HG02678 (cell line): ENCODE data around the gene MIR17HG.
A peak's percentile ranks its signal among the peaks of the same experiment; 100 is the strongest.
"Not testable (repeated sequence)": the region's sequence is repeated elsewhere in the genome, so short reads cannot be mapped to it uniquely, and the experiment has no call there.

Experiments
- ATAC-seq: cut with Tn5 transposase; IDR thresholded peaks from one replicate; pipeline ENCODE4 v1.9.1; 2021; ENCODE audit warnings: mild to moderate bottlenecking, moderate library complexity; ENCODE audit not compliant: unreplicated experiment

MIR17HG gene

DNA sequence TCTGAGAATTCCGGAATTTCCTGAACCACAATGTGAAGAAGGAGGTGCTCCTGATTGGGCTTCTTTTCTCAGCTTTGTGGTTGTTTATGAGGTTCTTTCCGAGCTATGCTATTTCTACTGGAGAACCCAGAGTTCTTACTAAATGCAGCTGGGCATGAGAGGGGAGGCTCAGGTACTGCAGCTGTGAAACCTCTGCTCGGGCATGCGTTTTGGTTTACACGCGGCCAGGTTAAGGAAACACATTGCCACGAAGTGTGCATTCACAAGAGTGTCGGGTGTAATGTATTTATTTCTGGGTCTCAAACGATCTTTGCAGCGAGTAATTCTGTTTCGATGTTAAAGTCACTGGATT is 661 bp upstream of the MIR17HG start:
- ATAC-seq, result peak; percentile 16

DNA sequence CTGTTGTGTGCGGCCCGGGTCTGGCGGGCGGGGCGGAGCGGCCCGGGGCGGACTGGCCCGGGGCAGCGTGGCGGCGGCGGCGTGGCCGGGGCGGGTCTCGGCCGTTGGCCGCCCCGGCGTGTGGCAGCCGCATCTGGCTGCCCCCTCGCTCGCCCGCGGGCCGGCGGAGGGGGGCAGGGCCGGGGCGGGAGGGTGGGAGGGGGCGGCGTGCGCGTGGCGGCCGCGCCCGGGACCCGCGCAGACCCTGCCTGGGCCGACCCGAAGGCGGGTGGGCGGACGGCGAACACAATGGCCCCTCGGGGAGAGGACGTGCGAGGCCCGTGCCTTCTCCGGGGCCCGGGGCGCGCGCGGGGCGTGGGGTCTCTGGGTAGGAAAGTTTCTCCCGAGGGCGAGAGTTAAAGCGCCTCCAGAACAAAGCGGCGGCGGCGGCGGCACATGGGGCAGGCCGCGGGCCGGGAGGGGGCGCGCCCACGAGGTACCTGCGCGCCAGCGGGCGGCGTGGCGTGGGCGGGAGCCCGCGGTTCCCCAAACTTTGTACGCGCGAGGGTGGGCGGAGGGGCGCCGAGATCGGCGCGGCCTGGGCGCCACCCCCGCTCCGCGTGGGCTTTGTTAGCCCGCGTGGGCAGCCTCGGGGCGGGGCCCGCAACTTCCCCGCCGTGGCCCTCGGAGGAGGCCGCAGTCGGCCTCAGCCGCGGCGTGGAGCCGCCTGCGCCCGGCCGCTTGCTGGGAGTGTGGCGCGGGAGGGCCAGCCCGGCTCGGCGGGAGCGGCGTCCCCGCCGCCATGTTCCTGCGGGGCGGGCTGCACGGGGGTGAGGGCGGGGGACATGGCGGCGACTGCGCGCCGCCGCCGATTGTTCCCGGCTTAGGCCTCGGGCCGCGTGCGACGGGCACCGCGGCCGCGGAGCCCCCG is 764 bp downstream of the MIR17HG start:
- ATAC-seq, result peak; percentile 32

DNA sequence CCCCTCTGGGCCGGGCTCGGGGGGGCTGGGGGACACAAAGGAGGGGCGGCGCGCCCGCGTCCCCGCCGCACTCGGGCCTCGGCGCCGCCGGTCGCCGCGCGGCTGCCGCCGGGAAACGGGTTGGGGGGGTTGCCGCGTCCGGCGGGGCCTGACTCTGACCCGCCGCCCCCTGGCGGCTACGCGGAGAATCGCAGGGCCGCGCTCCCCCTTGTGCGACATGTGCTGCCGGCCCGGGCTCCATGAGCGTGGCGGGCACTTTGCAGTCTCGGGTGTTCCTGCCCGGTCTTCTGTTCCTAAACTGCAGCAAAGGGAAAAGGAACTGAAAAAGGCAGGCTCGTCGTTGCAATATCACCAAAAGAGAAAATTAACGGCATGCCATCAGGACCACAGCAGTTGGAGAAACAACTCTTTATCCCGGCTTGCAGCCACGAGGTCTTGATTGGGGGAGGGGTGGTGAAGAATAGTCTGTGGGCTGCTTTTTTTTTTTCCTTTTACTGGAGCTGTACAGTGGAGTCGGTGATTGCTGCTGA is 1.5 kb downstream of the MIR17HG start:
- peak; percentile 52 for ATAC-seq

DNA sequence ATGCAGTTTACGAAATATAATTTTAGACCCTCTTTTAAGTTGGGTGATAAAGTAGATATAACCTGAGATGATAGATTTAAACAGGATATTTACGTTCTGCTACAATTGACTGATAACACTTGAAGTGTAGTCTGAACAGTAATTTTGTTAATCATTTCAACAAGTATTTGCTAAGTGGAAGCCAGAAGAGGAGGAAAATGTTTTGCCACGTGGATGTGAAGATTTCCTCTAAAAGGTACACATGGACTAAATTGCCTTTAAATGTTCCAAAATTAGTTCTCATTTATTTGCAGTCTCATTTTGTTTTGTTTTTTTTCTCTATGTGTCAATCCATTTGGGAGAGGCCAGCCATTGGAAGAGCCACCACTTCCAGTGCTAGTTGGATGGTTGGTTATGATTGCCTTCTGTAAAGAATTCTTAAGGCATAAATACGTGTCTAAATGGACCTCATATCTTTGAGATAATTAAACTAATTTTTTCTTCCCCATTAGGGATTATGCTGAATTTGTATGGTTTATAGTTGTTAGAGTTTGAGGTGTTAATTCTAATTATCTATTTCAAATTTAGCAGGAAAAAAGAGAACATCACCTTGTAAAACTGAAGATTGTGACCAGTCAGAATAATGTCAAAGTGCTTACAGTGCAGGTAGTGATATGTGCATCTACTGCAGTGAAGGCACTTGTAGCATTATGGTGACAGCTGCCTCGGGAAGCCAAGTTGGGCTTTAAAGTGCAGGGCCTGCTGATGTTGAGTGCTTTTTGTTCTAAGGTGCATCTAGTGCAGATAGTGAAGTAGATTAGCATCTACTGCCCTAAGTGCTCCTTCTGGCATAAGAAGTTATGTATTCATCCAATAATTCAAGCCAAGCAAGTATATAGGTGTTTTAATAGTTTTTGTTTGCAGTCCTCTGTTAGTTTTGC is 2.8 kb downstream of the MIR17HG start:
- no peak for ATAC-seq

DNA sequence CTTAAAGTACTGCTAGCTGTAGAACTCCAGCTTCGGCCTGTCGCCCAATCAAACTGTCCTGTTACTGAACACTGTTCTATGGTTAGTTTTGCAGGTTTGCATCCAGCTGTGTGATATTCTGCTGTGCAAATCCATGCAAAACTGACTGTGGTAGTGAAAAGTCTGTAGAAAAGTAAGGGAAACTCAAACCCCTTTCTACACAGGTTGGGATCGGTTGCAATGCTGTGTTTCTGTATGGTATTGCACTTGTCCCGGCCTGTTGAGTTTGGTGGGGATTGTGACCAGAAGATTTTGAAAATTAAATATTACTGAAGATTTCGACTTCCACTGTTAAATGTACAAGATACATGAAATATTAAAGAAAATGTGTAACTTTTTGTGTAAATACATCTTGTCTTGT is 3.6 kb downstream of the MIR17HG start:
- no peak for ATAC-seq

DNA sequence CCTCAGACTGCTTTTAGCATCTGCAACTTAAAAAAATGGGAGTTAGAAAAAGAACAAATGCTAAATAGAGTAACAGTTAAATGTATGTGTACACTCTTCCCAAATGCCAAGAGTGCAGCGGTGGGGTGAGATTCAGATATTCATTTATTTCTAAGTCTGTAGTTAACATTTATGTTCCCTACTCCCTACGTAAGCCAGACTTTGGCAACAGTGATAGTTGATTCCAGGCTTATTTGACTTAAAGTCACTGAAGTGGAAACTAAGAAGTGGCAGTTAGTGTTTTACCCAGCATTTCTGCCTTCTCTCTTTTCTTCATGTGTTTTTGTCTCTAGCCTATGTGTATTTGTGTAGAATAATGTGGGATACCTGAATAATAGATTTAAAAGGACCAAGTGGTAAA is 4.5 kb downstream of the MIR17HG start:
- no peak for ATAC-seq

DNA sequence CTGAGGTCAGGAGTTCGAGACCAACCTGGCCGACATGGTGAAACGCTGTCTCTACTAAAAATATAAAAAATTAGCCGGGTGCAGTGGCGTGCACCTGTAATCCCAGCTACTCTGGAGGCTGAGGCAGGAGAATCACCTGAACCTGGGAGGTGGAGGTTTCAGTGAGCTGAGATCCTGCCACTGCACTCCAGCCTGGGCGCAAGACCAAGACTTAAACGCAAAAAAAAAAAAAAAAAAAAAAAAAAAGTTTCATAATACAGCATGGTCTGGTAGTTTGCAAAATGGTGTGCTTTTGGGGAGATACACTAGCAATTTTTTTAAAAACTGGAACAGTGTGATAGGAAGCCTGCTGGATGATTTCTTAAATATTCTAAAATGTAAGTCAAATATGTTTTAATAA is 5.4 kb downstream of the MIR17HG start:
- ATAC-seq, result not testable (repeated sequence)

DNA sequence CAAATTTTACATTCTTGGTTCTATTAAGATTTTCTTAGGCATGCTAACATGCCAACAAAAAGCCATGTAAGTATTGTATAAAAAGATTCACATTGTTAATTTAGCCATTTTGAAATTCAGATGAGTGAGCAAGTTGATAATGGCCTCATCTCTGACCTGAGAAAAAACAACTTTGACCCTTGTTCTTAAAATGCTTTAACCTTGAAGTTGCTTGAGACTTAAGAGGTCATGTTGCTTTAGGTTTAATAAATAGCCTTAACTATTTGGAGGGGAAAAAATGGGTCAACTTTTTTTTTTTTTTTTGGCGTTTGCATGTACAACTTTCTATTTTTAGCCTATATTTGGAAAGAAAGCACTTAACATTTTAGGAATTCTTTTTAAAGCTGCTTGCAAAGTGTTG is 6.0 kb downstream of the MIR17HG start:
- ATAC-seq, result no peak

DNA sequence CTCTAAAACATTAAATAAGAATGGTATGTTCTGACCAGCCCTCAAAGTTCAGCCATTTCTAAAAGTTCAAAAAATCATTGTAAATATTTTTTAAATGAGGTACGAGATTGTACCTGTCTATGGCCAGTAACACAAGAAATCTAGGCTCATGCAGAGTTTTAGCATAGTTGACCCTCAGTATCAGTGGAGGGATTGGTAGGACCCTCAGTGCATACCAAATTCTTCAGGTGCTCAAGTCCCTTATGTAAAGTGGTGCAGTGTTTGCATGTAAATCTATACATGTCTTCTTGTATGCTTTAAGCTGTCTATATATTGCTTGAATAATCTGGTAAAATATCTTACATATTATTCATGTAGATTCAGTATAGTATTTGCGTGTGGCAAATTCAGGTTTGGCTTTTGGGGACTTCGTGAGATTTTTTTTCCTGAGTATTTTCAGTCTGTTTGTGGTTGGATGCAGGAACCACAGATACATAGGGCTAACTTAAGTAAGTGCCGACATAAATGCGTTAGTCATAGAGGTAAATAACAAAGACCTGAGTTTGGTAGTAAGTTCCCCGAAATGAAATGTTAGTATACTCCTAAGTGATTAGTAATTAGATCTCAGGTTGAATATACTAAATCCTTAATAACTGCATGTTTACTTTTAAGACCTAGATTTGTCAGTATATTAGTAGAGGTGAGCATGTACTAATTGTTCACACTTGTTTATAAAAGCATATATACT is 7.8 kb downstream of the MIR17HG start:
- no peak for ATAC-seq

DNA sequence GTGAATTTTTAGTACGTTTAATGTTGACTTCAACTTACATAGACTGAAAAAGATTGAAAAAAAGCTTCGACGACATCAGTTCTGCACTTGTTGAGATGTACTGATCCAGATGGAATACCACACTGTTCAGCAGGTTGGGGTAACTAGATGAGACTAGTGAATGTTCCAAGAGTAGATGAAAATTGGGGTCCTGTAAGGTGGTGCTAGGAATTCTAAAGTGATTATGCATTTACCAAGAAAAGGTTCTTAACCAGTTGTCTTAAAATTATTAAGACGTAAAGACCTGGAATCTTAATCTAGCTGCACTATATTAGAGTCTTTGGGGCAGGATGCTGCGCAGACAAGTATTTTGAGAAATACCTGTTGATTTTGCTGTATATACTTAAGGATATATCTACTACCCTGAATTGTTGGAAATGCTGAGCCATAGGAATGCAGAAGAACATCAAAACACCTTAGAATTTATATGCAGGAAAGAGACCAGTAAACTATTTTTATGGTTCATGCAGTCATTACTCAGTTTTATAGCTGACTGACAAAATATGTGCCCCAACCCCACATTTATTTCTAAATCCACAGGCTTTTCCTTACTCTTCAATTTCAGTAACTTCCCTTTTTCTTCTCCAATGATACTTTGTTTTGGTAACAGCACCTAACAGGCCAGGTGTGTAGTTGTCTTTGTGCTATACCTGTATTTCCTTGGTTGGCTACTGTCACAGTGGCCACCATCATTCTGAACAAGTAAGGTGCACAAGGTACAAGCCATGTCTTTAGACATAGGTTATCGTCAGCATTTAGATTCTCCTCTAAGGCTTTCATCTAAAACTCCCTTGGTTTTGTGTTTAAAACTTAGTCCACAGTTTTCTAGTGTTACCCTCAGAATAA is 8.6 kb downstream of the MIR17HG start:
- no peak for ATAC-seq

DNA sequence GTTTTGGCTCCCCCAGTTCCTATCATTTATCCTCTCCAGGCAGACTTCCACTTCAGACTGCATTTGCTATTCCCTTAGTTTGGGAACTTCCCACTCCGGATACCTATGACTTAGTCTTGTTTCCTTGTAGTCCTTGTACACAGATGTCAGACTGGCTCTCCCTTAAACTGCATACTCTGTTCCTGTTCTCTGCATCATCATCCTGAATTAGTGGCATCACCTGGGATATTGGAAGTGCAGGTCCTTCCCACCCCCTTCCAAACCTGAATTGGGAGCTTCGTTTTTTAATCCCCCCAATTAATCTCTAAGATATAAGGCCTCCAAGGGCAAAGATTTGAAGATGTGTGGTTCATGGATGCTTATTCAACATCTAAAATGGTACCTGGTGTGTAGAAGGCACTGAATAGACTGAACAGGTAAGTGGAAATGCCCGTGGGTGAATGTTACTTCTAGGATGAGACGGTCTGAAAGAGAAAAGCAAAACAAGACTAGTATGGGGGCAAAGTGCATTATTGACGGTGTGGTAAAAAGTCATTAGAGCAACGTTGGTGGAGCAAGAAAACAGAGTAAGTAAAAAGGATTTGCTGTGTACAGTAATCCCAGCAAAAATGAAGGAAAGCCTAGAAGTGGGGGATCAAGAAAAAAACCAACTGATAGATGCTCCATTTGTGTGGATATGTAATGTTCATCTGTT is 9.6 kb downstream of the MIR17HG start:
- ATAC-seq, result no peak

DNA sequence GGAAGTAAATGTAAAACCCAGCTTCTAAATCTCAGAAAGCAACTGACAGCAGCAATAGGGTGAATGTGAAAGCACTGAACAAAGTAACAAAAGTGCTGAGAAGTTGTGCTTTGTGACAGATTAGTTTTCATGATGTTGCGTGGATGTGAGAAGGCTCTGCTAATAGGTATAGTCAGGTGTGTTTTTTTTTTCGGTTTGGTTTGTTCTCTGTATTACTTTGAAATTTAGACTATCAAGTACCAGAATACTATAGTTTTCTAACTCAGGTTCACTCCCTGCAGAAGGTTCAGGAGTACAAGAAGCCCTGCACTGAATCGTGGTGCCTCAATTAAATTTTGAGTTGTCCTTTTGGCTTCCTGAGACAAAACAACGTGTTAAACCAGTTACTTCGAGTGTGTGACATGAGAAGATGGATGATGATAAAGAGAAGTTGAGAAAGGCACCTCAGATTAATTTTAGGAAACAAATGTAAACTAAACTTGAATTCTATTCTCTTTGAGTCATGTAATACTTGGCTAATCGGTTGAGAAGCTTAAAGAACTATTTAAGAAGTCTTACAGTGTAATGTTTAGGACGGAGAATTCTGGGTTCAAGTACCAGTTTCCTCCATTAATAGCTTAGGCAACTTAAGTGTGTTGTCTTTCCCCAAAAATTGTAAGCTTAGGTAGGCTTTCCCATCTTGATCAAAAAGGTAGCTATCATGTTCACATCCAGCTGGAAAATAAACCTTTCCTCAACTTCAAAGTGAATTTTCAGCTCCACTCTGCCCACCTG is 10.3 kb downstream of the MIR17HG start:
- no peak for ATAC-seq

DNA sequence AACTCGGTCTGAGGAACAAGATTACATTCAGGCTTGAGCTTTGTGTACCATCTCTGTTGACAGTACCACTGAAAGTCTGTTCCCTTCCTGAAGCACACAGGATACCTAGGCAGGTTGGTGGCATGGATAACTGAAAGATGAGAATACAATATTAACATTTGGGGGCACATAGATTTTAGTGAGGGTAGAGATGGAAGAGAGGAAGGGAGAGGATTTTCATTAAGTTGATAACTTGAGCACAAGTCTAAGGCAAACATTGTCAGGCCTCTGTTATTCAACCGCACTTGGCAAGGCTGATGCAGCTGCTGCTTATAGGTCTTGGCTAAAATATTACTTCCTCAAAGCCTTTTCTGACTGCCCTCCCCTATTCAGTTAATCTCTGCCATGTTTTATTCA is 10.9 kb downstream of the MIR17HG start:
- no peak for ATAC-seq

DNA sequence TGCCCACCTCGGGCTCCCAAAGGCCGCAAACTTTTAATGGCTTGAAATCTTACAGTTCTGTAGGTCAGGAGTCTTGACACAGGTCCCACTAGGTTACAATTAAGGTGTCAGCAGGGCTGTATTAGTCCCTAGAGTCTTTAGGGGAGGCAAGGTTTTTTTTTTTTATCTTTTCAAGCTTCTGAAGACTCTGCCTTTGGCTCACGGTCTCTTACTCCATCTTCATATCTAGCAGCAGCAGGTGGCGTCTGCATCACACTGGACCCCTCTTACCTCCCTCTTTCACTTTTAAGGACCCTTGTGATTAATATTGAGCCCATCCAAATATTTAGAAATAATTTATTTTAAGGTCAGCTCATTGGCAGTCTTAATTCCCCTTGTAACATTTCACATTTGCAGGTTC is 11.6 kb downstream of the MIR17HG start:
- ATAC-seq, result no peak

DNA sequence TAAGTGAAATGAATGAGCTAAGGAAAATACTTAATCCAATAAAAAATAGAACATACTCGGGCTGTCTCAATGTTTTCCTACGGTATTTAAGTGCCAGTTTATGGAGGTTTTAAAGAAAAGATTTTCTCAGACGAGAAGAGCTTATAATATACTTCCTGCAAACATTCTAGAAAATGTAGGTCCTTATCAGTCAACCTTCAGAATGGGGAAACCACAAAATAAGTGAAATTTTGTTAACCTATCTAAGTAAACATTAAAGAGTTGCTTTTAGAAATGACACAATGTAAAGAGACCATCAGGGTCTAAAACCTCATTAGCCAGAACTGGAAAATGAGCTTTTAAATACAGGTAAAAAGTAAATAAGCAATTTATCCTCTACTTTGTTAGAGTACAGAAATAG is 12.1 kb downstream of the MIR17HG start:
- no peak for ATAC-seq

DNA sequence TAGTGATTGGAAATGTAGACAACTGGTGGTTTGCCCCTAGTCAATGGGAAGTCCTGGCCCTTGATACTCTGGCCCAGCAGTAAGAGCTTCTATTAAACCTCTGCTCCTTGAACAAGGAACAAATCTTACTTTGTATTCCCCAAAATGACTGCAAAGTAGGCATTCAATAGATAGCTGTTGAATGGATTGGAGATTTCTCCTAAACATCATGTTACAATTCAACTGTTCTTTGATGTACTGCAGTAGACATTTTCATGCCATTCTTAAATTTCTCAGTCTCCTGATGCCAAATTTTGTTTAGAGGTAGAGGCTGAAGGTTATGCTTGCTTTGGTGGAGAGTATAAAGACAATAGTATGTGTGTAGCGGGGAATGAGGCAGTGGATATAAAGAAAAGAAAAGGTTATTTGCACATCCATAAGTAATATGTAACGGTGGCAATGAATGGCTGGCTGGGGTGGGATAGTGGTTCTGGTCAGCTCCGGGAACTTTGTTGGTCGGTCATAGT is 12.8 kb downstream of the MIR17HG start:
- no peak for ATAC-seq

DNA sequence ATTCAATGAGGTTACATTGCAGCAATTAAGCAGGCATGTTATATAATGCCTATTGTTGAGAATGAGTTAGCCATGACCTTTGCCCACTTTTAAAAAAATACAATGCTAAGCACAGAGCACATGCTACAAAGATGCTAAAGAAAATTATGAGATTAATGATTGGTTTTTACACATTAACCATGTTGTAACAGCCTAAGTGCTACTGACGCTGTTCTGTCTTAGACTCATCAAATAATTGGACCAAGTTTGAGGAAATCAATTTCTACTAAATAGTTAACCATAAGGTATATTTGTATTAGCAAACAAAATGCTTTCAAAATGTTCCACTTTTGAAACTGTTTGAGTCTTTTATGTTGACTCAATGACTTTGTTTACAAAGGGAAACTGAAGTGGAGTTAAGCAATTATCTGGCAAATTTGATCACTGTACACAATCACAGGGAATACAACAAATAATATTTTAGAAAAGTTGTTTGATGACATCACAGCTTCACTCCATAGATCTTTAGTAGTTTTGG is 14.3 kb downstream of the MIR17HG start:
- no peak for ATAC-seq

DNA sequence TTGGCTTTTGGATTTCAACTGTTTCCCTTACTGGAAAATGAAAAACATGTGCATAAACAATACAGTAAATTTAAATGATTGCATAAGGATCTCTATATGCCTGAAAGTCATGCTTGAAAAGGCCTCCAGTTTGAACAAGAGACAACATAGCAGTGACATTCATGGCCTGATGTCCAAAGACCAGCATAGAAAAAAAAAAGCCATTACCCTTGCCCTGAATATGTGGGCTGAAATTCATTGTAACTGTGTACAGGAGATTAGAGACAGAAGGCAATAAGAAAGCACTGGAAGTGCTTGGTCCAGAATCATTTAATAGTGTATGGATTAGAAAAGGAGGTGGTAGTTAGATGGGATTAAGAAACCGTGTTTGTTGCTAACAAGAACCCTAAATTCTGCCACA is 15.4 kb downstream of the MIR17HG start:
- no peak for ATAC-seq
